ENCODE results near the gene NAALADL2. TPM values are rescaled to one million over a fixed set of nuclear protein-coding genes. Genes with fewer than 3 reads are reported as not detected.

The NAALADL2 gene
- total RNA-seq, 1 donor from 2014 or later: 9.9 TPM

GRCh38 chr3:175656461-175656860 is 797.3 kb downstream of the NAALADL2 start:
- Mint-ChIP-seq H3K4me3 (peak overlapping the region; percentile 48), H3K9me3 (peaks cover 9% of the 10 kb centered on the region), H3K36me3 (peaks cover 3% of the 10 kb centered on the region), H3K27ac (no peak overlapping the region), H3K27me3 (no peaks in the 10 kb centered on the region), H3K4me1 (ENCODE audit: unreplicated experiment) (peaks cover 5% of the 10 kb centered on the region)
- DNase-seq (ENCODE audit: extremely low spot score, unreplicated experiment): no peak
- TF ChIP-seq CTCF (conservative IDR thresholded peaks at IDR 0.05): no peak

- no peak overlapping the region for H3K4me3 Mint-ChIP-seq
- no peak for DNase-seq (ENCODE audit: extremely low spot score, unreplicated experiment)
- H3K4me1 Mint-ChIP-seq (ENCODE audit: unreplicated experiment): peaks cover 5% of the 10 kb centered on the region
- H3K36me3 Mint-ChIP-seq: peaks cover 3% of the 10 kb centered on the region
- no peak for TF ChIP-seq CTCF (conservative IDR thresholded peaks at IDR 0.05)
- no peaks in the 10 kb centered on the region for H3K27me3 Mint-ChIP-seq
- no peak overlapping the region for H3K27ac Mint-ChIP-seq
- peaks cover 5% of the 10 kb centered on the region for H3K9me3 Mint-ChIP-seq
These were observed 800.7 kb downstream of the NAALADL2 start for GRCh38 chr3:175659670-175660350.

- no peak for TF ChIP-seq CTCF (conservative IDR thresholded peaks at IDR 0.05)
- no peaks in the 10 kb centered on the region for H3K9me3 Mint-ChIP-seq
- no peak overlapping the region for H3K27ac Mint-ChIP-seq
- no peaks in the 10 kb centered on the region for H3K36me3 Mint-ChIP-seq
- no peak for DNase-seq (ENCODE audit: extremely low spot score, unreplicated experiment)
- H3K27me3 Mint-ChIP-seq: no peaks in the 10 kb centered on the region
- no peak overlapping the region for H3K4me3 Mint-ChIP-seq
- no peaks in the 10 kb centered on the region for H3K4me1 Mint-ChIP-seq (ENCODE audit: unreplicated experiment)
These were observed 803.7 kb downstream of the NAALADL2 start for GRCh38 chr3:175662815-175663214.

- no peak for TF ChIP-seq CTCF (conservative IDR thresholded peaks at IDR 0.05)
- no peak for DNase-seq (ENCODE audit: extremely low spot score, unreplicated experiment)
- Mint-ChIP-seq H3K36me3 (no peaks in the 10 kb centered on the region), H3K4me1 (ENCODE audit: unreplicated experiment) (no peaks in the 10 kb centered on the region), H3K9me3 (no peaks in the 10 kb centered on the region), H3K27ac (no peak overlapping the region), H3K27me3 (peaks cover 2% of the 10 kb centered on the region), H3K4me3 (no peak overlapping the region)
These were observed 805.8 kb downstream of the NAALADL2 start for GRCh38 chr3:175664911-175665310.

- TF ChIP-seq CTCF (conservative IDR thresholded peaks at IDR 0.05): no peak
- Mint-ChIP-seq H3K9me3 (no peaks in the 10 kb centered on the region), H3K27ac (no peak overlapping the region), H3K4me1 (ENCODE audit: unreplicated experiment) (no peaks in the 10 kb centered on the region), H3K36me3 (no peaks in the 10 kb centered on the region), H3K4me3 (no peak overlapping the region), H3K27me3 (peaks cover 2% of the 10 kb centered on the region)
- DNase-seq (ENCODE audit: extremely low spot score, unreplicated experiment): no peak
These were observed 809.2 kb downstream of the NAALADL2 start for GRCh38 chr3:175668300-175668699.

Measured in type B pancreatic cell (in vitro differentiated cells).